HG03460 (cell line): Measurements from ENCODE around the gene LMAN2L.

ENCODE experiments used
- ATAC-seq: cut with Tn5 transposase; IDR thresholded peaks from one replicate; pipeline ENCODE4 v1.9.1; 2021; ENCODE audit not compliant: unreplicated experiment

Gene LMAN2L

GRCh38 chr2:96760036-96760985 lies 20.4 kb upstream of the LMAN2L start, which contains the start of gene CNNM4:
Gene CNNM4 (plus strand): TSS chr2:96760902. CDS start chr2:96761000, 98 bp downstream.
- ATAC-seq, result peak; percentile 79

GRCh38 chr2:96759548-96759947 lies 19.7 kb upstream of the LMAN2L start:
- ATAC-seq, result no peak

- ATAC-seq, result no peak
Measured at GRCh38 chr2:96758987-96759386, 19.1 kb upstream of the LMAN2L start.

GRCh38 chr2:96757477-96757860 lies 17.6 kb upstream of the LMAN2L start:
- ATAC-seq, result no peak

- ATAC-seq, result no peak
Measured at GRCh38 chr2:96756788-96757476, 17.1 kb upstream of the LMAN2L start.

- ATAC-seq, result no peak
Measured at GRCh38 chr2:96754317-96754716, 14.5 kb upstream of the LMAN2L start.

- no peak for ATAC-seq
Measured at GRCh38 chr2:96753661-96754282, 13.9 kb upstream of the LMAN2L start.

GRCh38 chr2:96751800-96752199 lies 11.9 kb upstream of the LMAN2L start:
- no peak for ATAC-seq

GRCh38 chr2:96747061-96747617 lies 7.3 kb upstream of the LMAN2L start:
- no peak for ATAC-seq

- ATAC-seq, result no peak
Measured at GRCh38 chr2:96739076-96739632, 710 bp downstream of the LMAN2L start.

GRCh38 chr2:96737831-96738230 lies 2.0 kb downstream of the LMAN2L start:
- no peak for ATAC-seq

- no peak for ATAC-seq
Measured at GRCh38 chr2:96737251-96737650, 2.6 kb downstream of the LMAN2L start.

- ATAC-seq, result no peak
Measured at GRCh38 chr2:96734880-96735583, 4.8 kb downstream of the LMAN2L start.

- no peak for ATAC-seq
Measured at GRCh38 chr2:96733931-96734330, 5.9 kb downstream of the LMAN2L start.

GRCh38 chr2:96730212-96730611 lies 9.7 kb downstream of the LMAN2L start:
- no peak for ATAC-seq

GRCh38 chr2:96729748-96730147 lies 10.1 kb downstream of the LMAN2L start:
- no peak for ATAC-seq

GRCh38 chr2:96727431-96727830 lies 12.4 kb downstream of the LMAN2L start:
- no peak for ATAC-seq

- ATAC-seq, result no peak
Measured at GRCh38 chr2:96726131-96726530, 13.7 kb downstream of the LMAN2L start.

GRCh38 chr2:96716388-96716787 lies 23.5 kb downstream of the LMAN2L start:
- no peak for ATAC-seq

GRCh38 chr2:96715658-96716057 lies 24.2 kb downstream of the LMAN2L start:
- no peak for ATAC-seq
